Heart right ventricle (tissue), 16 donors: ENCODE data around the gene LDLR. TPM values are rescaled to one million over a fixed set of nuclear protein-coding genes. Genes with fewer than 3 reads are reported as not detected.
"Not testable (repeated sequence)": the region's sequence is repeated elsewhere in the genome, so short reads cannot be mapped to it uniquely, and the experiment has no call there.

Experiments used
- ATAC-seq, 8 donors: fragments of 200-7000 bp; cut with Tn5 transposase; one replicate each; pipeline ENCODE4 v1.9.1; 2020; ENCODE audit warnings: mild to moderate bottlenecking in 8 of 8, moderate library complexity in 8 of 8, moderate number of reproducible peaks in 1 of 8
- DNase-seq, 2 donors: peaks; one replicate each; pipeline ENCODE4 v3.0.0-alpha.2; 2020
- H3K27ac ChIP-seq, 10 donors: fragments of 200-600 bp; sonication (generic) in 2 of 10; one replicate each; pipeline versions ENCODE4 v1.5.0 to v1.8.0; 2020 to 2022; ENCODE audit warnings: mild to moderate bottlenecking in 3 of 10
- H3K27me3 ChIP-seq, 7 donors: fragments of 200-600 bp; one replicate each; pipeline ENCODE4 v1.8.0; 2021 to 2022; ENCODE audit warnings: mild to moderate bottlenecking in 2 of 7
- H3K36me3 ChIP-seq, 9 donors: fragments of 200-600 bp; sonication (generic) in 1 of 9; one replicate each; pipeline versions ENCODE4 v1.5.0 to v1.8.0; 2020 to 2022; ENCODE audit warnings: mild to moderate bottlenecking in 2 of 9
- H3K4me1 ChIP-seq, 9 donors: fragments of 200-600 bp; sonication (generic) in 1 of 9; one replicate each; pipeline versions ENCODE4 v1.5.0 to v1.8.0; 2020 to 2022; ENCODE audit warnings: mild to moderate bottlenecking in 4 of 9
- H3K4me3 ChIP-seq, 10 donors: fragments of 200-600 bp; sonication (generic) in 2 of 10; one replicate each; pipeline versions ENCODE4 v1.5.0 to v1.8.0; 2020 to 2022; ENCODE audit warnings: mild to moderate bottlenecking in 7 of 10, moderate library complexity in 2 of 10
- H3K9me3 ChIP-seq, 11 donors: fragments of 200-600 bp in 10 of 11; sonication (generic) in 2 of 11; one replicate each; pipeline versions ENCODE4 v1.5.0 to v1.8.0; 2013 to 2022; ENCODE audit warnings: mild to moderate bottlenecking in 2 of 11, control low read depth in 1 of 11, moderate library complexity in 1 of 11
- WGBS, 2 donors: extraction: QIAGEN DNeasy Blood & Tissue Kit; methylation state at CpG; one replicate each; pipeline ENCODE4 v1.1.7; 2013; ENCODE audit warnings: inconsistent platforms in 1 of 2; 5-methylcytosine and 5-hydroxymethylcytosine counted together
- intact Hi-C, 10 donors: fragments of 100-400 bp; cut with DNase I; formaldehyde crosslinking; loops; one replicate each; pipeline versions ENCODE4 v1.11.1 to v1.14.2; 2022
- polyA plus RNA-seq, 2 donors: library from polyadenylated mRNA; stranded (reverse); fragments of 200-250 nt; gene quantifications; one replicate each; pipeline ENCODE4 v1.2.3, GENCODE V29; 2013
- total RNA-seq, 10 donors: library from RNA; stranded (reverse); fragmentation: NEBNext Ultra II Directional in 3 of 10; extraction: Animal tissue kit (Norgen Biotek cat#: 25700) in 3 of 10; gene quantifications; one replicate each; pipeline versions ENCODE4 v1.2.1 to v1.2.4, GENCODE V29; 2021 to 2023
- TF ChIP-seq, protein P1 (sequence below), 9 donors: fragments of 200-600 bp; sonication (generic) in 2 of 9; IDR thresholded peaks; one replicate each; pipeline versions ENCODE4 v1.5.0 to v1.8.0; 2021 to 2022; ENCODE audit warnings: antibody characterized with exemption in 9 of 9, mild to moderate bottlenecking in 5 of 9, moderate library complexity in 1 of 9
- donor health status: Arrhythmogenic right ventricular cardiomyopathy.
- donor health status: ischemic (EF 13 %, LVEDD 7.1; RV severe dilation, severe dysfunction).
- donor health status: healthy with polysubstance abuse.
- donor health status: DM: no; HTN: yes; CAD: no.
- donor health status: DM: no; HTN: no; CAD: no.
- donor health status: ischemic (EF 25% LVEDD 6.9; RV normal size, moderate dysfunction).
- donor health status: ischemic (EF 25% LVEDD 5.7; RV mildly dilated, moderate dysfunction).
- donor health status: healthy.
- donor health status: DM: yes; HTN: yes; CAD: no.
- donor health status: Ischemic cardiomyopathy.
- donor health status: ischemic (EF 35%, LVEDD 5.7; RV mildly dilated, moderate dysfunction).
- donor health status: nonischemic (EF 11% LVEDD 7.7; RV severe dilation, severe dysfunction).
- donor health status: DM: yes; HTN: yes; CAD: no.
- donor health status: PGD.
- donor health status: ischemic (EF 29% LVEDD 5.4; RV normal size, mild dysfunction).
- donor health status: nonischemic (EF 23%, LVEDD 6.1; RV moderate dilation, normal function).

The LDLR gene
- total and polyA plus RNA-seq, 12 donors: 4.5 to 76.1 (median 16.4) TPM

DNA sequence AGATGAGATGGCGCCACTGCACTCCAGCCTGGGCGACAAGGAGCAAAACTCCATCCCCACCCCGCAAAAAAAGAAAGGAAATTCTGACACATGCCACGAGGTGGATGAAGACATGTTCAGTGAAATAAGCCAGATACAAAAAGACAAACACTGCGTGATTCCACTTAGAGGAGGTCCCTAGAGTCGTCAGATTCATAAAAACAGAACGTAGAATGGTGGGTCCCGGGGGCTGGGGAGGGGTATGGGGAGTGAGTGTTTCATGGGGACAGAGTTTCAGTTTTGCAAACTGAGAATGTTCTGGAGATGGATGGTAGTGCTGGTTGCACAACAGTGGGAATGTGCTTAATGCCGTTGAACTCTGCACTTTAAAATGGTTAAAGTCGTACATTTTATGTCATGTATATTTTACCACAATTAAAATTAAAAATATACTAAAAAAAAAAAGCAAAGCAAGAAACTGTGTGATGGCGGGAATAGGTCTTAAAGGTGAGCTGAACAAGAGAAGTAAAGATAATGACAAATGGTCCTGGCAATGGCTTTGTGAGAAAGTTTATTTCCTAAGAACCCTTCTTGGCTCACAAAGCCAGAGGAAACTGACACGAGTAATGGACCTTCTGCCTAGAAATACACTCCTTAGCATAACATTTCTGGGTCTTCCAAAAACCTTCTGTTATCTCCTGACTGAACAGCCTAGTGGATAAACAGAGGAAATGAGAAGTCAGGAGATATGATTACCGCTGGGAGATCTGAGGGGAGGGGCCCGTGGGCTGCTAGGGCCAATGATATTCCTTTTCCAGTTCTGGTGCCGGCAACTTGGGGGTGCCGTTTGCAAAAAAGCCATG lies 70.6 kb downstream of the LDLR start:
- intact Hi-C loops: loop anchor here in 4 of 10 donors (5.0 kb wide), 2 partner anchors 32 to 37 kb away; partner anchors contain the start of gene KANK2 (in 3 of the 4)
- peak in 2 of 8 donors; percentile 3 to 21 for ATAC-seq
- no peak overlapping the region for H3K4me3 ChIP-seq
- H3K9me3 ChIP-seq: peaks cover 0 to 15% (median 0%) of the 10 kb centered on the region in 11 donors
- TF ChIP-seq, protein P1, sequence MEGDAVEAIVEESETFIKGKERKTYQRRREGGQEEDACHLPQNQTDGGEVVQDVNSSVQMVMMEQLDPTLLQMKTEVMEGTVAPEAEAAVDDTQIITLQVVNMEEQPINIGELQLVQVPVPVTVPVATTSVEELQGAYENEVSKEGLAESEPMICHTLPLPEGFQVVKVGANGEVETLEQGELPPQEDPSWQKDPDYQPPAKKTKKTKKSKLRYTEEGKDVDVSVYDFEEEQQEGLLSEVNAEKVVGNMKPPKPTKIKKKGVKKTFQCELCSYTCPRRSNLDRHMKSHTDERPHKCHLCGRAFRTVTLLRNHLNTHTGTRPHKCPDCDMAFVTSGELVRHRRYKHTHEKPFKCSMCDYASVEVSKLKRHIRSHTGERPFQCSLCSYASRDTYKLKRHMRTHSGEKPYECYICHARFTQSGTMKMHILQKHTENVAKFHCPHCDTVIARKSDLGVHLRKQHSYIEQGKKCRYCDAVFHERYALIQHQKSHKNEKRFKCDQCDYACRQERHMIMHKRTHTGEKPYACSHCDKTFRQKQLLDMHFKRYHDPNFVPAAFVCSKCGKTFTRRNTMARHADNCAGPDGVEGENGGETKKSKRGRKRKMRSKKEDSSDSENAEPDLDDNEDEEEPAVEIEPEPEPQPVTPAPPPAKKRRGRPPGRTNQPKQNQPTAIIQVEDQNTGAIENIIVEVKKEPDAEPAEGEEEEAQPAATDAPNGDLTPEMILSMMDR (IDR thresholded peaks at IDR 0.05): no peak
- DNase-seq: no peak
- H3K4me1 ChIP-seq: peaks cover 9 to 63% (median 39%) of the 10 kb centered on the region in 9 donors
- no peaks in the 10 kb centered on the region for H3K27me3 ChIP-seq
- peaks cover 0 to 10% (median 0%) of the 10 kb centered on the region in 9 donors for H3K36me3 ChIP-seq
- peak overlapping the region; percentile 34 to 82 (median 56) for H3K27ac ChIP-seq
- WGBS, 2 donors: 30 to 31% methylated on average over 16 of the region's 16 CpGs

DNA sequence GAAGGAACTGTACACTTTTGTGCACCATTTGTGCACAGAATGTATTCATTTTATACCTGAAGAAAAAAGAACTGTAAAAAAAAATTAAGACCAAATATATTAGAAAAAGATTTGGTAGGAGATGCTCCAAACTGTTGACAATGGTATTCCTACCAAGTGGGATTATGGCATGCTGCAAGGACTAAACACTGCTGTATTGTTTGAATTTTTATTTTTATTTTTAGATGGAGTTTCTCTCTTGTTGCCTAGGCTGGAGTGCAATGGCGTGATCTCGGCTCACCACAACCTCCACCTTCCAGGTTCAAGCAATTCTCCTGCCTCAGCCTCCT lies 71.1 kb downstream of the LDLR start:
- ATAC-seq, DNase-seq, H3K27me3 ChIP-seq, H3K4me3 ChIP-seq, intact Hi-C loops: not testable (repeated sequence)
- Histone ChIP-seq H3K27ac (peak overlapping the region in 8 of 10 donors; percentile 34 to 82 (median 59)), H3K36me3 (peaks cover 0 to 15% (median under 1%) of the 10 kb centered on the region in 9 donors), H3K4me1 (peaks cover 11 to 65% (median 39%) of the 10 kb centered on the region in 9 donors), H3K9me3 (peaks cover 0 to 15% (median 0%) of the 10 kb centered on the region in 11 donors)
- WGBS, 2 donors: 98 to 100% methylated on average over 2 of the region's 2 CpGs

DNA sequence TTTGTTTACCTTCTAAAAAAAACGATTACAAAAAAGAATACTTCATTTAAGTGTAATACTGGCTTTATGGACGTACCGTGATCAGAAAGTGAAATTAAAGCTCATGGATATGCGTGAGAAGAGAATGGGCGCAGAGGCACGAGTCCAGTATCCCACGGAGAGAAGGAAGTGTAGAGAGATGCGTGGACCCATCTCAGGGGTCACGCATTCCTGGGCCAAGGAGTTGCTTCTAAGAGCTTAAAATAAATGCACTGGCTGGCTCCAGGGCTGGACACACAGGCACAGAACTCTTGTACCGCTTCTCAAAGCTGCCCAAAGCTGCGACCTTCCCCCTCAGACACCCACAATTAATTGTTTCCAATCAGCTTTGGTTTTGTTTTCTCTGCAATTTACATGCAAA lies 75.0 kb downstream of the LDLR start:
- peak in 1 of 8 donors; percentile 24 for ATAC-seq
- Histone ChIP-seq H3K9me3 (peaks cover 0 to 15% (median 0%) of the 10 kb centered on the region in 11 donors), H3K4me1 (peaks cover 12 to 53% (median 41%) of the 10 kb centered on the region in 9 donors), H3K4me3 (peak overlapping the region in 1 of 10 donors; percentile 11), H3K36me3 (peaks cover 0 to 54% (median 38%) of the 10 kb centered on the region in 9 donors), H3K27me3 (no peaks in the 10 kb centered on the region), H3K27ac (peak overlapping the region; percentile 70 to 91 (median 83))
- 56 to 57% methylated on average over 11 of the region's 11 CpGs for WGBS, 2 donors
- no peak for DNase-seq
- TF ChIP-seq, protein P1 (IDR thresholded peaks at IDR 0.05): no peak
- intact Hi-C loops: loop anchor here in 1 of 10 donors (2.0 kb wide), 2 partner anchors 21 to 27 kb away; no protein-coding TSS in a partner anchor

DNA sequence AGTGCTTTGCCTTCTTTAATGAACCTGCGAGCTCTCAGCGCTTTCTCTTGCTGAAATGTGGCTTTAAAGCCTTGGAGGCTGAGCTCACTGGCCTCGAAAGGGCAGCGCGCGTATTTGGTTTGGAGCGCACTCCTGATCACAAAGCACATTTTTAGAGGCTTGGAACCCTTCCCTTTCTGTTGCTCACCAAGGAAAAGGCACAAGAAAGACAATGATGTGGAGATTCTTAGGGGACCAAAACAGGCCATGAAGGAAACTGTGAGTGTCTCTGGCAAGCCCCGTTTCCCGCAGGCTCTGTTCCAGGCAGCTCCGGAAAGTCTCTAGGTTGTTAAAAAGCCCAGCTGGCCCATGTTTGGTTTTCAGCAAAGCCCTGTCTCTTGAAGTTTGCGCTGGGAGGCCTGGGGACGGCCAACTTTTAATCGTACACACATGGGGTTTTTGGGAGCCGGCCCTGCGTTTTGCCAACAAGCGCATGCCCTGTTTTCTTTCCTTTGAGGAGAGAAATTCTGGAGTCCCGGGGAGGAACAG lies 75.7 kb downstream of the LDLR start:
- WGBS, 2 donors: 28 to 45% methylated on average over 17 of the region's 17 CpGs
- intact Hi-C loops: loop anchor here in 1 of 10 donors (2.0 kb wide), 2 partner anchors 22 to 26 kb away; no protein-coding TSS in a partner anchor
- TF ChIP-seq, protein P1 (IDR thresholded peaks at IDR 0.05): no peak

More for the DNA sequence above, 75.7 kb downstream of the LDLR start:
- Histone ChIP-seq H3K4me1 (peaks cover 11 to 46% (median 35%) of the 10 kb centered on the region in 9 donors), H3K36me3 (peaks cover 4 to 60% (median 44%) of the 10 kb centered on the region in 9 donors), H3K27me3 (no peaks in the 10 kb centered on the region), H3K27ac (peak overlapping the region; percentile 70 to 91 (median 83)), H3K4me3 (peak overlapping the region in 2 of 10 donors; percentile 11), H3K9me3 (peaks cover 0 to 15% (median 0%) of the 10 kb centered on the region in 11 donors)
- peak; percentile 61 to 87 (median 76) for ATAC-seq
- DNase-seq: peak; percentile 80 to 87
